HG03066 (cell line): ENCODE measurements around the gene PXMP4.
A peak's percentile ranks its signal among the peaks of the same experiment; 100 is the strongest.

ENCODE experiments used
- ATAC-seq: cut with Tn5 transposase; IDR thresholded peaks from one replicate; pipeline ENCODE4 v1.9.1; 2021; ENCODE audit warnings: low read depth; ENCODE audit not compliant: unreplicated experiment

Gene PXMP4

GRCh38 chr20:33686100-33686983 lies 33.8 kb downstream of the PXMP4 start, which contains the start of gene E2F1:
Gene E2F1, minus strand, starts transcription at chr20:33686385. Its CDS starts 121 bp downstream, at chr20:33686264.
- ATAC-seq = peak; percentile 72

DNA sequence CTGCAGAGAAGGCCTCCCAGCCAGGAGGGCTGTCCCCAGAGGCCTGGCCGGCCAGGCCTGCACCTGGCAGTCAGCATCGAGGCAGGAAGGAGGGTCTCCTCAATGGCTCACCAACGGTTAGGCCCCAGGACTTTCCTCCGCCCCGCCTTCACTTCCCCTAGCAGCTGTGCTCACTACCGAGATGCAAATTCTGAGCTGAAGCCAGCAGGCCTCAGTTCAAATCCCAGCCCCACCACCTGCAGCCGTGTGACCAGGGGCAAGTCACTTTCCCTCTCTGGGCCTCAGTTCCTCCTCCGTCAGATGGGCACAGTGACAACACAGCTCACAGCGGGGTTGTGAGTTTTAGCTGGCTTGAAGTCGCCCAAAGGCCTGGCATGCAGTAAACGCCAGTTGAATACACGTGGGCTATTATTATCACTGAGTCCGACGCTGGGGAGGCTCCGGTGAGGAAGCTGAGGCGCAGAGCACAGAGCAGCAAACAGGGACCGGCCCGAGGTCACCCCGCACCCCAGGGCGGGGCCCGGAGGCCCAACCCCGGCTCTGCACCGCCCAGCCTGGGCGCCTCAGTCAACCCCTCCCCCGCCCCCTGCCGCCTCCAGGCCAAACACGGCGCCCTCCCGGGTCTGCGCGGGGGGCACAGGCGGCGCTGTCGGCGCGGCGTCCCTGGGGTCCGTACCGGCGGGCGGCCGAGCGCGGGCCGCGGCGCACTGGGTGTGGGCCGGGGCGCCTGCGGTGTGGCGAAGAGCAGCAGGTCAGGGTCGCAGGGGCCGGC lies 34.6 kb downstream of the PXMP4 start:
- peak; percentile 46 for ATAC-seq

- ATAC-seq = no peak
Observed at GRCh38 chr20:33684533-33685327, 35.4 kb downstream of the PXMP4 start.

DNA sequence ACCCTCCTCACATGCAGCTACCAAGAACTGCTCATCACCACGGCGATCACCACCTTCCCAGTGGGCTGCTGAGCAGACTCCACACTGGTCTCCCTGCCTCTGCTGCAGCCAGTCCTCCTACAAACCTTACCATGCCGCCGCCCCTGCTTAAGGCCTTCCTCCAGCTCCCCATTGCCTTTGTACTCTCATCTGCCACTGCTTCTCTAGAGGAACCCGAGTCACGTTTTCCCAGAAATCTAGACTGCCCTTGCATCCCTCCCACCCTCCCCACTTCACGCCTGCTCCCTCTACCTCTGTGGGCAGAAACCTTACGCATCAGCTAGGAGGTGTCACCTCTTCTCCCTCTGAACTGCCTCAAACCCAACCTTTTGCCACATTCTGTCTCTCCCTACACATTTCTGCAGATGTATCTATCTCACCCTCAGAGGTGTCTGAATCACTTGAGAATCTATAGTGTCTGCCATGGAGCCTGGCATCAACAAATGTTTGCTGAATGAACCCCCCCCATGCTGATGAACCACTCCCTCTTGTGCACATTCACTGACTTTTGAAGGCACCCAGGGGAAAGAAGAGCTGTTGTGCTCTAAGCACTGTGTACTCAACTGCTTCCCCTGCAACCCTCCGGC lies 38.3 kb downstream of the PXMP4 start:
- ATAC-seq = no peak

GRCh38 chr20:33681288-33681687 lies 38.8 kb downstream of the PXMP4 start:
- no peak for ATAC-seq

DNA sequence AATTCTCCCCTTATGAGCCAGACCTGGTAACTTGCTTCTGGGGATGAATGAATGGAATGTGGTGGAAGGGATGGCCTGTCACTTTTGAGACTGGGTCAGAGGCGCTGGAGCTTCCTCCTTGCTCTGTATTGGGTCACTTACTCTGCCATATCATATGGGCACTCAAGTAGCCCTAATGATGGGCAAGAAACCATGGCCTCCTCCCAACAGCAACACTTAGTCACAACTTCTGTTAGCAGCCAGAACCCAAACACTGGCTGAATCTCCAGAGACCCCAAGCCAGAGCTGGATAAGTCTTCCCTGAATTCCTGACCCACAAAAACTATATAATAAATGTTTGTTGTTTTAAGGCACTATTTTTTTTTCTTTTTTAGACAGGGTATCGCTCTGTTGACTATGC lies 39.4 kb downstream of the PXMP4 start:
- no peak for ATAC-seq

DNA sequence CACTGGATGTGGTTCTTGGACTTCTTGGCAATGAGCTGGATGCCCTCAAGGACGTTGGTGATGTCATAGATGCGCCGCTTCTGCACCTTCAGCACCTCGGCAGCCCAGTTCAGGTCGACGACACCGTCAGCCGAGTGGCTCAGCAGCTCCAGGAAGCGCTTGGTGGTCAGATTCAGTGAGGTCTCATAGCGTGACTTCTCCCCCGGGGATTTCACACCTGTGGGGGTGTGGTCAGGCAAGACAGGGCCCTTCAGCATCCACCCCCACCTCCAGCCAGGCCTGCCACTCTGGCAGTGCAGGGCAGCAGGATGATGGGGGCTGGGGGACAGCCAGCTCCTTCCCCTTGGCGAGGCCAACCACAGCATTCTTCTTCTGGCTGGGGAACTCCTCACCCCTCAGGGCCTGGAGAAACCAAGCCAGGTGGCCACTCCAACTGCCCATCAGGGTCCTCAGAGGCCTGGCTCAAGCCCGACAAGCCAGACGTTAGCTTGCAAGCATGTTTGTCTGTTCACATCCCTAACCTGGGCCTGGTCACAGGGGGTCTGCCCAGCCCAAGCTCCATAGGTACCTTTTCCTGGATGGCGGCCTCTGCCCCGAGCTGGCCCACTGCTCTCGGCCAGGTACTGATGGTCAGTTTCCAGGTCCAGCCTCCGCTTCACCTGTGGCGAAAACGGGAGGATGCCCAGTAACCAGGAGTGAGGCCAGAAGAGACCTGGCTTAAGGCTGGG lies 40.2 kb downstream of the PXMP4 start:
- no peak for ATAC-seq

DNA sequence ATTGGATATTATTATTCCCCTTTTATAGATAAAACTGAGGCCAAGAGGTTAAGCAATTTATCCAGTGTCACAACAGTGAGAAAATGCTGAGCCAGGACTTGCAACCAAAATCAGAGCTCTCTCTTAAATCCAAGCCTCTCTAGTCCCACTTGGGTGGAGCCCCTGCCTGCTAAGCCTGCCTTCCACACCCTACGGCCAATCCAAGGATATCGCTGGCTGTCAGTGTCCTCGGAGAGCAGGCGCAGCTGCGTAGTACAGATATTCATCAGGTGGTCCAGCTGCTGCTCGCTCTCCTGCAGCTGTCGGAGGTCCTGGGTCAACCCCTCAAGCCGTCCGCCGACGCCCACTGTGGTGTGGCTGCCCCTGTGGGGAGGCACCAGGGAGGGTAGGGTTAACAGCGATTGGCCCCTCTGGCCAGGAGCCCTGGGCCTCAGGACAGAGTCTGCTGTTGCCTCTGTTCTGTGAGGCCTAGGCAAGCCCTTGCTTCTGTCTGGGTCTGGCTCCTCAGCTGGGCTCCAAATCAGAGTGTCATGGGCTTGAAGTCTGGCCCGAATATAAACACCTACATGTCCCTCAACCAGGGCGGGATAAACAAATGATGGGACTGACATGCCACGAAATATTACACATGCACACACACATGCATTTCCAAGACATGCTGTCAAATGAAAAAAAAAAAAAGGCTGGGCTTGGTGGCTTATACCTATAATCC lies 42.0 kb downstream of the PXMP4 start:
- ATAC-seq = no peak

DNA sequence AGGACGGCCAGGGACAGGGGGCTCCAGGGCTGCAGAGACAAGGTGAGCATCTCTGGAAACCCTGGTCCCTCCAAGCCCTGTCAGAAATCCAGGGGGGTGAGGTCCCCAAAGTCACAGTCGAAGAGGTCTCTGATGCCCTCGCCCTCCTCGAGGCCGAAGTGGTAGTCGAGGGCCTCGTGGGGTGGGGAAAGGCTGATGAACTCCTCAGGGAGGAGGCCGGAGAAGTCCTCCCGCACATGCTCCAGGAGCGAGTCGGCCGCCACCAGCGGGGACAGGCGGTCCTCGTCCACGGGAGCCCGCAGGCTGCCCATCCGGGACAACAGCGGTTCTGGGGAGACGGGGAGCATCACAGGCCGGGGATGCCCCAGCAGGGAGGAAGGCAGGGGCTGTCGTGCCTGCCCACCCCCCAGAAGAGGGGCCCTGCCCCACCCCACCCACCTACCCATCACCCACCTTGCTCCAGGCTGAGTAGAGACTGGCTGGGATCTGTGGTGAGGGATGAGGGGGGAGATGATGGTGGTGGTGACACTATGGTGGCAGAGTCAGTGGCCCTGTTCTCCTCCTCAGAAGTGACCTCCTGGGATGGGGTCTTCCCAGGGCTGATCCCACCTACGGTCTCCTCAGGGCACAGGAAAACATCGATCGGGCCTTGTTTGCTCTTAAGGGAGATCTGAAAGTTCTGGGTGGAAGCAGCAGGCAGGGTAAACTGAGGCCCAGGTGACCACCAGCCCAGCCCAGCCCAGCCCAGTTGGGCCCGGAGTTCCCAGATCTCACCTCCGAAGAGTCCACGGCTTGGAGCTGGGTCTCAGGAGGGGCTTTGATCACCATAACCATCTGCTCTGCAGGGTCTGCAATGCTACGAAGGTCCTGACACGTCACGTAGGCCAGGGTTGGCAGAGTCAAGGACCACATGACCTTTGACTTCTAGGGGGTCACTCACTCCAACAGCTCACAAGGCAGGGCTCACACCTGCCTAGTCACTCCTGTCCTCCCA lies 43.2 kb downstream of the PXMP4 start:
- no peak for ATAC-seq

DNA sequence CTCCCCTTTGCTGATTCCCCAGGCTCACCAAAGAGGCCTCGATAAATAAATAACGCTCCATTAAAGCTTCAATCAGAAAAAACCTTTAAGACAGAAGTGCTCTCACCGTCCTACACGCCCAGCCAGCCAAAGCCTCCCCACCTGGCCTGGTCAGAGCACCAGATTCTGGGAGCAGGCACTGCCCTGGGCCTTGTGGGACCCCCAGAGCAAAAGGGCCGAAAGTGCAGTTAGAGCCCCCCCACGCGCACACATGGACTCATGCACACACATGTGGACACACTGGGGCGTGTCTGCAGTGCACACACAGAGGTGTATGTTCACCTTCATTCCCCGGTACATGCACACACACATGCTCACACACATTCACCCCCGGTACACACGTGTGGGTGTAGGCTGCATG lies 44.0 kb downstream of the PXMP4 start:
- ATAC-seq = no peak

- no peak for ATAC-seq
Observed at GRCh38 chr20:33675136-33675959, 44.8 kb downstream of the PXMP4 start.

- ATAC-seq = no peak
Observed at GRCh38 chr20:33674294-33675135, 45.6 kb downstream of the PXMP4 start, which contains the start of gene NECAB3. Gene NECAB3, minus strand, starts transcription at chr20:33674428. Its CDS starts 76 bp downstream, at chr20:33674352.

DNA sequence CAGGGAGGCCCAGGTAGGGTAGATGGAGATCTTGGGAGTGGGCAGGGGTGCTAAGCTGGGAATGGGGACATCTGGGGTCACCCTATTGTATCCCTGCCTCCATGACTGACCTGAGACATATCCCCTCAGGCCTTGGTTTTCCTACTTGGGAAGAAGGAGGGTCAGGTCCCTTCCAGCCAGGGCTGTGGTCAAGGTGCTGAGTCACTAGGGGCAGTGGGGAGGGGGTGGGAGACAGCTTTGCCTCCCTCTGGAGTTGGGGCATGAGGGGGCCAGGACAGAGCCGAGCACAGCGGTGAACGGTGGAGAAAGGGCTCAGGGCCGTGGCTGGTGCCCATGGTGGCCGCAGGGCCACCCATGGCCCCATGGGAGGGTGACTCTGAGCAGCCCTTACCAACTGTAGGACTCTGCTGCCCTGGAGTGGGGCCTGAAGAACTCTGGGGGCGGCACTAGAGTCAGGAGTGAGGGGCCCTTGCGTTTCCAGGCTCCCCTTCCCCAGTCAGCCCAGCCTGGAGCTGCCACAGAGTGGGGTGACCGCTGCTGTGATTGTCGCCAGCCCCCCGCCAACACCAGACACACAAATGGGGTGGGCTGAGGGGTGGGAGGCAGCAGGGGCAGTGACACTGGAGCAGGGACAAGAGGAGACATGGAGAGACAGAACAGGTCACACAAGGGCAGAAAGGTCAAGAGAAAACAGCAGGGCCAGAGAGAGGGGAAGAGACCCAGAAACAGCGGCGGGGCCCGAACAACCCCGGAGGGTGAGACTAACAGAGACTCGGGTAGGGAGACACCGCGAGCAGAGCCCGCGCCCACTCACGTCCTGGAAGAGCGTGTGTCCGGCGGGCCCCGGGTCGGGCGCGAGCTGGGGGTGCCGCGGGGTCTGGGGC lies 46.5 kb downstream of the PXMP4 start:
- no peak for ATAC-seq

DNA sequence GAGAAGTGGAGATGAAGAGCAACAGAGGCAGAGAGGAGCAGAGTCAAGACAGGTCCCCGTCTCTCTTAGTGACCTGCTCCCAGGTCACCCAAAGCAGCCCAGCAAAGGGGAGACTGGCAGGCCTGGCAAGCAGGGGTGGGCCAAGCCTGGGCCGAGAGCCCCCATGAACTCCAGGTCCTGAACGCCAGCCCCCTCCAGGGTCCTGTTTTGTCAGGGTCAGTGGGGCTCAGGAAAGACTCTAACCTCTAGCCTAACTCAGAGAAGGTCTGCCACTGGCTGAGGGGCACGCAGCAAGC lies 47.0 kb downstream of the PXMP4 start:
- no peak for ATAC-seq

DNA sequence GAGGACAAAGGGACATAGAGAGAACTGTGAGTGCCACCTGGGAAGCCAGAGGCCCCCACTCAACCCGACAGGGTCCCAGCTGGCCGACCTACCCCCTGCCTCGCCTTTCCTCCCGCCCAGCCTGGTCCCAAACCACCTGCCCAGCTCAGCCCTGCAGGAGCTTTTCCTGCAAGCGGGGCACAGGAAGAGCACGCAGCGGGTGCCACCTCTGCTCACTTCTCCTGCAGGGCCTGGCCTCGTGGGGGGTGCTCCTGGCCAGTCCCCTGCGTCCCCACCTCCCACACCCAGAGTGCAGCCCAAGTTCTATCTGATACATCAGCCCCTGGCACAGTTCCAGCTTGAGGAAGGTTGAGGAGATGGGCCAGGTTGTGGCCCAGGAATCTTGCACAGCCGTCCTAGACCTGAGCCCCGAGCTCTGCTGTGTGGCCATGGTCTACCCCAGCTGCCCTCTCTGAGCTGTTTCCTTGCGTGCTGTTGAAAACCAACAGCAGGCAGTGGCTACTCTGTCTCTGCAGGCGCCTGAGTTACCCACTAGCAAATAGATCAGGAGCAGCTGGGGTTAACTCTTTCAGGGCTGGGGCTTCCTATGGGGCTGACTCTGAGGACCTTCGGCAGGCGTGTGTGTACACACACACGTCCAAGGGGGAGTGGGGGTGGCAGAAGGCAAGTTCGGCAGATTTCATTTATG lies 47.5 kb downstream of the PXMP4 start:
- ATAC-seq = no peak
